Hepatocyte (in vitro differentiated cells): Measurements from ENCODE around the gene KLHL11. TPM values are rescaled to one million over a fixed set of nuclear protein-coding genes. Genes with fewer than 3 reads are reported as not detected.
A peak's percentile ranks its signal among the peaks of the same experiment; 100 is the strongest.

Source experiments
- DNase-seq: peaks from one replicate; pipeline ENCODE4 v3.0.0-alpha.2; 2016; ENCODE audit warnings: low spot score
- H2AFZ ChIP-seq: fragments of 200-600 bp; sonication (generic); 2 replicates; pipeline ENCODE4 v1.6.0; 2016; ENCODE audit warnings: antibody characterized with exemption, mild to moderate bottlenecking
- H3K27ac ChIP-seq: fragments of 200-600 bp; sonication (generic); 2 replicates; pipeline ENCODE4 v1.5.1; 2016; ENCODE audit warnings: mild to moderate bottlenecking
- H3K27me3 ChIP-seq: fragments of 200-600 bp; sonication (generic); 2 replicates; pipeline ENCODE4 v1.6.1; 2016
- H3K36me3 ChIP-seq: fragments of 200-600 bp; sonication (generic); replicated peaks from 2 replicates; pipeline ENCODE4 v1.5.1; 2016; ENCODE audit warnings: low read depth; ENCODE audit not compliant: insufficient read depth
- H3K4me1 ChIP-seq: fragments of 200-600 bp; sonication (generic); 2 replicates; pipeline ENCODE4 v1.5.1; 2016; ENCODE audit warnings: mild to moderate bottlenecking, moderate library complexity; ENCODE audit not compliant: insufficient read depth
- H3K4me2 ChIP-seq: fragments of 200-600 bp; sonication (generic); 2 replicates; pipeline ENCODE4 v1.6.0; 2016
- H3K4me3 ChIP-seq: fragments of 200-600 bp; sonication (generic); 2 replicates; pipeline ENCODE4 v1.5.1; 2016; ENCODE audit warnings: mild to moderate bottlenecking
- H3K79me2 ChIP-seq: fragments of 200-600 bp; sonication (generic); 2 replicates; pipeline ENCODE4 v1.6.0; 2017; ENCODE audit warnings: mild to moderate bottlenecking
- H3K9me2 ChIP-seq: fragments of 200-600 bp; sonication (generic); replicated peaks from 2 replicates; pipeline ENCODE4 v1.6.0; 2017; ENCODE audit warnings: mild to moderate bottlenecking; ENCODE audit not compliant: insufficient read depth
- H3K9me3 ChIP-seq: fragments of 200-600 bp; sonication (generic); 2 replicates; pipeline ENCODE4 v1.5.1; 2016; ENCODE audit warnings: low read depth, mild to moderate bottlenecking
- H4K20me1 ChIP-seq: fragments of 200-600 bp; sonication (generic); 2 replicates; pipeline ENCODE4 v1.6.0; 2016; ENCODE audit warnings: mild to moderate bottlenecking; ENCODE audit not compliant: insufficient read depth, poor library complexity, severe bottlenecking
- CTCF ChIP-seq: fragments of 200-600 bp; sonication (generic); IDR thresholded peaks from 2 replicates; pipeline ENCODE4 v1.5.1; 2016; ENCODE audit warnings: antibody characterized with exemption, mild to moderate bottlenecking; ENCODE audit not compliant: poor library complexity
- EZH2 ChIP-seq: fragments of 200-600 bp; sonication (generic); IDR thresholded peaks from 2 replicates; pipeline ENCODE4 v1.6.1; 2016; ENCODE audit warnings: antibody characterized with exemption, mild to moderate bottlenecking, borderline replicate concordance
- EZH2phosphoT487 ChIP-seq: fragments of 200-600 bp; sonication (generic); IDR thresholded peaks from one replicate; pipeline ENCODE4 v1.6.1; 2018; ENCODE audit warnings: antibody characterized with exemption, mild to moderate bottlenecking, low read depth, moderate library complexity; ENCODE audit not compliant: unreplicated experiment, severe bottlenecking
- WGBS: methylation state at CpG from one replicate; pipeline ENCODE4 v1.1.6; 2016; ENCODE audit warnings: low lambda C conversion rate; ENCODE audit errors: missing lambda C conversion rate; 5-methylcytosine and 5-hydroxymethylcytosine counted together
- polyA plus RNA-seq: library from polyadenylated mRNA; unstranded; fragments of >200 nt; fragmentation: Nextera tagmentation; extraction: Ambion mirVana; gene quantifications from 2 replicates; pipeline ENCODE4 v1.2.1, GENCODE V29; 2016
- total RNA-seq: library from RNA; depleted of rRNA; stranded (reverse); fragments of >200 nt; gene quantifications from 2 replicates; pipeline ENCODE4 v1.2.3, GENCODE V29; 2014

The KLHL11 gene
- total and polyA plus RNA-seq, 2 experiments from 2014 or later = 10.0 to 25.2 TPM

GRCh38 chr17:41814195-41814594 is 51.0 kb downstream of the KLHL11 start:
- no peak for TF ChIP-seq CTCF
- TF ChIP-seq EZH2phosphoT487 = no peak
- TF ChIP-seq EZH2 = no peak
- Histone ChIP-seq H3K36me3 (no peaks in the 10 kb centered on the region), H3K4me2 (peak overlapping the region; percentile 95), H4K20me1 (peaks cover 7% of the 10 kb centered on the region), H3K9me3 (no peaks in the 10 kb centered on the region), H2AFZ (no peak overlapping the region), H3K27me3 (no peaks in the 10 kb centered on the region), H3K4me3 (no peak overlapping the region), H3K79me2 (peaks cover 59% of the 10 kb centered on the region), H3K9me2 (no peaks in the 10 kb centered on the region), H3K4me1 (peaks cover 11% of the 10 kb centered on the region), H3K27ac (peak overlapping the region; percentile 98)
- WGBS = 44% methylated on average over 1 of the region's 1 CpG
- no peak for DNase-seq

GRCh38 chr17:41813699-41814124 is 51.5 kb downstream of the KLHL11 start:
- Histone ChIP-seq H3K9me2 (no peaks in the 10 kb centered on the region), H3K4me3 (peak overlapping the region; percentile 54), H3K9me3 (no peaks in the 10 kb centered on the region), H3K27me3 (no peaks in the 10 kb centered on the region), H3K4me2 (peak overlapping the region; percentile 95), H4K20me1 (peaks cover 7% of the 10 kb centered on the region), H3K4me1 (peaks cover 11% of the 10 kb centered on the region), H3K79me2 (peaks cover 64% of the 10 kb centered on the region), H2AFZ (peak overlapping the region; percentile 100), H3K27ac (peak overlapping the region; percentile 98), H3K36me3 (no peaks in the 10 kb centered on the region)
- no peak for DNase-seq
- 28% methylated on average over 9 of the region's 9 CpGs for WGBS
- no peak for TF ChIP-seq EZH2
- no peak for TF ChIP-seq EZH2phosphoT487
- no peak for TF ChIP-seq CTCF

- H3K9me3 ChIP-seq = no peaks in the 10 kb centered on the region
- H3K4me3 ChIP-seq = peak overlapping the region; percentile 54
- DNase-seq = no peak
- H3K27me3 ChIP-seq = no peaks in the 10 kb centered on the region
- H3K79me2 ChIP-seq = peaks cover 68% of the 10 kb centered on the region
- H4K20me1 ChIP-seq = peaks cover 7% of the 10 kb centered on the region
- peak overlapping the region; percentile 95 for H3K4me2 ChIP-seq
- WGBS = 2% methylated on average over 11 of the region's 12 CpGs
- no peaks in the 10 kb centered on the region for H3K36me3 ChIP-seq
- H3K4me1 ChIP-seq = peaks cover 11% of the 10 kb centered on the region
- peak overlapping the region; percentile 100 for H2AFZ ChIP-seq
- peak overlapping the region; percentile 98 for H3K27ac ChIP-seq
- no peaks in the 10 kb centered on the region for H3K9me2 ChIP-seq
- no peak for TF ChIP-seq EZH2phosphoT487
- no peak for TF ChIP-seq CTCF
Observed at GRCh38 chr17:41813152-41813680, 52.0 kb downstream of the KLHL11 start.
